Measurements from ENCODE around the gene P2RY6. TPM values are rescaled to one million over a fixed set of nuclear protein-coding genes. Genes with fewer than 3 reads are reported as not detected.

The P2RY6 gene
- total RNA-seq, 2 donors from 2014 or later, result not detected

- Mint-ChIP-seq H3K36me3 (ENCODE audit: insufficient read depth in 2 of 2) (no peaks in the 10 kb centered on the region), H3K4me3 (no peak overlapping the region), H3K4me1 (ENCODE audit: low read depth) (peaks cover 9% of the 10 kb centered on the region), H3K27ac (no peak overlapping the region), H3K27me3 (ENCODE audit: low read depth) (no peaks in the 10 kb centered on the region), H3K9me3 (no peaks in the 10 kb centered on the region)
- ATAC-seq (replicated peaks in 1 of 2) (no peak), DNase-seq (no peak)
Measured at GRCh38 chr11:73318501-73319011, 46.4 kb downstream of the P2RY6 start.

DNA sequence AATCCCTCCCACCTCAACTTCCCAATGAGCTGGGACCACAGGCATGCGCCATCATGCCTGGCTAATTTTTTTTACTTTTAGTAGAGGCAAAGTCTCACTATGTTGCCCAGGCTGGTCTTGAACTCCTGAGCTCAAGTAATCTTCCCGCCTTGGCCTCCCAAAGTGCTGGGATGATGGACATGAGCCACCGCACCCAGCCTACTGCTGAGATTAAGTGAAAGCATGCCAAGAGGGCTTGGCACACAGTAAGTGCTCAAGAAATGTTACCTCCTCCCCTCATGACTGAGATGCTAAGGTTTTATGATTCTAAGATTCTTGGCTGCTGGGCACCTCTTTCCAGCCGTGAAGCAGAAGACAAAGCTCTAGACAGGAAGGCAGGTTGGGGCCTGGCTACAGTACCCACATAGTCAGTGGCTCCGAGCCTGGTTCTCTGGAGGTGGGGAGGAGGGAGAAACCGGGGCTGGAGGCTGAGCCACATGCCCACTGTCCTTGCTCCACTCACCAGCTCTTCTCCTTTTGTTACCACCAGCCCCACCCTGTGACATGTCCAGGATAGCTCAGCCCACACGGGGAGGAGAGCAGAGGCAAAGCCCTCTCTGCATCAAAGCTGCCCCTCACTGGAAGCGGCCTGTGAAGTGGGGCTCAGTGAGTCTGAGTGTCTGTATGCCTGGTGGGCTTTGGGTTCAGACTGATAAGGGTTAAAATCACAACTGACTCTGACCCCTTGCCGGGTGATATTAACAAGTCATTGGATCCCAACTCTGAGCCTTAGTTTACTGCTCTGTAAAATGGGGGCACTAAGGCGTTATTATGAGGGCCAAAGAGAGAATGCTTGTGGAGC is 48.8 kb downstream of the P2RY6 start:
- Mint-ChIP-seq H3K27me3 (ENCODE audit: low read depth) (no peaks in the 10 kb centered on the region), H3K36me3 (ENCODE audit: insufficient read depth in 2 of 2) (no peaks in the 10 kb centered on the region), H3K4me3 (no peak overlapping the region), H3K27ac (no peak overlapping the region), H3K9me3 (no peaks in the 10 kb centered on the region), H3K4me1 (ENCODE audit: low read depth) (no peaks in the 10 kb centered on the region)
- ATAC-seq (replicated peaks in 1 of 2) (no peak), DNase-seq (no peak)

GRCh38 chr11:73321604-73322381 is 49.7 kb downstream of the P2RY6 start:
- no peak for ATAC-seq (replicated peaks in 1 of 2)
- Mint-ChIP-seq H3K36me3 (ENCODE audit: insufficient read depth in 2 of 2) (no peaks in the 10 kb centered on the region), H3K27me3 (ENCODE audit: low read depth) (no peaks in the 10 kb centered on the region), H3K9me3 (no peaks in the 10 kb centered on the region), H3K27ac (no peak overlapping the region), H3K4me1 (ENCODE audit: low read depth) (no peaks in the 10 kb centered on the region), H3K4me3 (no peak overlapping the region)
- no peak for DNase-seq

DNA sequence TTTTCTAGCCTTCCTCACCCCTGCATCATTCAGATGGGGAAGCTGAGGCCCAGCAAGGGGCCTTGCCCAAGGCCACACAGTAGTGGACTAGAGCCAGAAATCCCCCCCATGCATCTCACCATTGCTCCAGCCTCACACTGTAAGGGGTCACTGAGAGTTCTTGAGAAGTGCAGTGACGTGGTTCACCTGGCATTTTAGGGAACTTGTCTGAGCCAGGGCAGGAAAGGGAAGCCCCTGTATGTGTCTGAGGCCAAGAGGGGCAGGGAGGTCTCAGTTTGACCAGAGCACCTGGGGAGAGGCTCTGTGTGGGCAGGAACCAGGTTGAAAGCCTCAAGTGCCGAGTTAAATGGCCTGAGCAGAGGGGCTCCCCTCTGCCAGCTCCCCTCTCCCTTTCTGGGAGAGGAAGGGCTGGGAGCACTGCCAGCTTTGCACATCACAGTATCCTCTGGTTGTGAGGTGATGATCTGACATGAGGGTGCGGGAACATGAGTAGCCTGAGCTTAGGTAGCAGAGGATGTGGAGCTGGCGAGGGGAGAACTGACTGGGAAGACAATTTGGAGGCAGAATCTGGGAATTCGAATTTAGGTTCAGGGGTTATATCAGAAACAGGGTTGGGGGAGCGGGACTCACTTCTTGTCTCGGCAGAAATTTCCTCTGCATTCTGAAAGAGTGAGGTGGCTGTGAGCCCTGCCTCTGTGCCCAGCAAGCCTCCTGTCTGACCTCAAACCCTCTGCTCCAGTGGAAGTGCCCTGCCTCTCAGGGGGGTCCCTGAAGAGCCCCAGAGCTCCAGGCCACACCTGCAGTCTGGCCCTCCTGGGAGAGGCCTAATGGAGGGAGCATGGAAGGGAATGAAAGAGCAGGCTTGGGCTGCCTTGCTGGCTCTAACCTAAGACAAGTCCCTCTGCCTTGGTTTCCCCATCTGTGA is 50.5 kb downstream of the P2RY6 start:
- Mint-ChIP-seq H3K4me1 (ENCODE audit: low read depth) (no peaks in the 10 kb centered on the region), H3K9me3 (no peaks in the 10 kb centered on the region), H3K36me3 (ENCODE audit: insufficient read depth in 2 of 2) (no peaks in the 10 kb centered on the region), H3K4me3 (no peak overlapping the region), H3K27ac (no peak overlapping the region), H3K27me3 (ENCODE audit: low read depth) (no peaks in the 10 kb centered on the region)
- DNase-seq, result no peak
- ATAC-seq (replicated peaks in 1 of 2), result no peak

GRCh38 chr11:73323464-73323863 is 51.3 kb downstream of the P2RY6 start:
- no peak overlapping the region for H3K27ac Mint-ChIP-seq
- ATAC-seq (replicated peaks in 1 of 2), result no peak
- H3K9me3 Mint-ChIP-seq, result no peaks in the 10 kb centered on the region
- H3K36me3 Mint-ChIP-seq (ENCODE audit: insufficient read depth in 2 of 2), result no peaks in the 10 kb centered on the region
- no peak overlapping the region for H3K4me3 Mint-ChIP-seq
- no peaks in the 10 kb centered on the region for H3K4me1 Mint-ChIP-seq (ENCODE audit: low read depth)
- H3K27me3 Mint-ChIP-seq (ENCODE audit: low read depth), result no peaks in the 10 kb centered on the region
- DNase-seq, result no peak

DNA sequence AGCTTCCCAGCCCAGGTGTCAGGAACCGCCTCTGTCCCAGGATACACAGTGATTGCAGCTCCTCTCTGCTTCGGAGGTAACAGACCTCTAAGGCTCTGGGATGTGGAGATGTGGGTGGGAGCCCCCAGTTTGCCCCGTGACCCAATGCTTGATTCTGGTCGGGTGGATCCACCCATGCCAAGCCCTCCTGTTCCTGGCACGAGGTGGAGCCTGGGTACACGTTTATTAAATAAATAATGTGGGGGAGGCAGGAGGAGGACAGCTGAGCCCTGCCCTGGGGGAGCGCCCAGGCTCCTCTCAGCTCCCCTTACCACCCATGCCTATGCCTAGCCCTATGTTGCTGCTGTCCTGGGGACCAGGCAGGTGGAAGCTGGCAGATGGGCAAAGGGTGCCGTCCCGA is 52.0 kb downstream of the P2RY6 start:
- Mint-ChIP-seq H3K9me3 (no peaks in the 10 kb centered on the region), H3K27me3 (ENCODE audit: low read depth) (no peaks in the 10 kb centered on the region), H3K36me3 (ENCODE audit: insufficient read depth in 2 of 2) (no peaks in the 10 kb centered on the region), H3K4me3 (no peak overlapping the region), H3K27ac (no peak overlapping the region), H3K4me1 (ENCODE audit: low read depth) (no peaks in the 10 kb centered on the region)
- ATAC-seq (replicated peaks in 1 of 2), result no peak
- DNase-seq, result no peak

DNA sequence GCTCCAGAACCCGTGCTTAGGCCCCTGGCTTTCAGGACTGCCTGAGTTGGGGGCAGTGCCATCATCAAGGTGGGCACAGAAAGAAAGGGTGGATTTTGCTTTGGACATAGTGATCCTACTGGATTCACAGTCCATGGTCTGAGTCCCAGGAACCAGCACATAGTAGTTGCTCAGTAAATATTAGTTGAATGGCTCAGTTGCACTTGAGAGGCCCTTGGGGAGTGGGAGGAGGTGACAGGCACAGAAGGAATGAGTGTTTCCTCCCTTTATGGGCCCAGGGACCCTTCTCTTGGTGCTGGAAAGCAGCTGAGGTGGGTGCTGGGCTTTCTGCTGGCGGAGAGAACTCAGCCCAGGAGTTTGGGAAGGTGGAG is 52.5 kb downstream of the P2RY6 start:
- Mint-ChIP-seq H3K36me3 (ENCODE audit: insufficient read depth in 2 of 2) (no peaks in the 10 kb centered on the region), H3K27ac (peak overlapping the region; percentile 21), H3K4me3 (no peak overlapping the region), H3K9me3 (no peaks in the 10 kb centered on the region), H3K27me3 (ENCODE audit: low read depth) (no peaks in the 10 kb centered on the region), H3K4me1 (ENCODE audit: low read depth) (no peaks in the 10 kb centered on the region)
- ATAC-seq (replicated peaks in 1 of 2), result no peak
- no peak for DNase-seq

- Mint-ChIP-seq H3K27ac (no peak overlapping the region), H3K36me3 (ENCODE audit: insufficient read depth in 2 of 2) (no peaks in the 10 kb centered on the region), H3K9me3 (no peaks in the 10 kb centered on the region), H3K4me1 (ENCODE audit: low read depth) (no peaks in the 10 kb centered on the region), H3K4me3 (no peak overlapping the region), H3K27me3 (ENCODE audit: low read depth) (no peaks in the 10 kb centered on the region)
- DNase-seq (no peak), ATAC-seq (replicated peaks in 1 of 2) (no peak)
Measured at GRCh38 chr11:73325036-73325981, 53.2 kb downstream of the P2RY6 start.

GRCh38 chr11:73326929-73327811 is 55.0 kb downstream of the P2RY6 start:
- H3K27me3 Mint-ChIP-seq (ENCODE audit: low read depth), result no peaks in the 10 kb centered on the region
- H3K4me3 Mint-ChIP-seq, result no peak overlapping the region
- no peaks in the 10 kb centered on the region for H3K36me3 Mint-ChIP-seq (ENCODE audit: insufficient read depth in 2 of 2)
- no peaks in the 10 kb centered on the region for H3K9me3 Mint-ChIP-seq
- DNase-seq, result peak in 1 of 2 donors; percentile 17
- no peaks in the 10 kb centered on the region for H3K4me1 Mint-ChIP-seq (ENCODE audit: low read depth)
- ATAC-seq (replicated peaks in 1 of 2), result peak; percentile 76 to 79
- no peak overlapping the region for H3K27ac Mint-ChIP-seq

- no peaks in the 10 kb centered on the region for H3K4me1 Mint-ChIP-seq (ENCODE audit: low read depth)
- no peaks in the 10 kb centered on the region for H3K27me3 Mint-ChIP-seq (ENCODE audit: low read depth)
- H3K9me3 Mint-ChIP-seq, result no peaks in the 10 kb centered on the region
- H3K27ac Mint-ChIP-seq, result no peak overlapping the region
- no peak for ATAC-seq (replicated peaks in 1 of 2)
- no peak for DNase-seq
- no peak overlapping the region for H3K4me3 Mint-ChIP-seq
- no peaks in the 10 kb centered on the region for H3K36me3 Mint-ChIP-seq (ENCODE audit: insufficient read depth in 2 of 2)
Measured at GRCh38 chr11:73327812-73328364, 55.8 kb downstream of the P2RY6 start.

DNA sequence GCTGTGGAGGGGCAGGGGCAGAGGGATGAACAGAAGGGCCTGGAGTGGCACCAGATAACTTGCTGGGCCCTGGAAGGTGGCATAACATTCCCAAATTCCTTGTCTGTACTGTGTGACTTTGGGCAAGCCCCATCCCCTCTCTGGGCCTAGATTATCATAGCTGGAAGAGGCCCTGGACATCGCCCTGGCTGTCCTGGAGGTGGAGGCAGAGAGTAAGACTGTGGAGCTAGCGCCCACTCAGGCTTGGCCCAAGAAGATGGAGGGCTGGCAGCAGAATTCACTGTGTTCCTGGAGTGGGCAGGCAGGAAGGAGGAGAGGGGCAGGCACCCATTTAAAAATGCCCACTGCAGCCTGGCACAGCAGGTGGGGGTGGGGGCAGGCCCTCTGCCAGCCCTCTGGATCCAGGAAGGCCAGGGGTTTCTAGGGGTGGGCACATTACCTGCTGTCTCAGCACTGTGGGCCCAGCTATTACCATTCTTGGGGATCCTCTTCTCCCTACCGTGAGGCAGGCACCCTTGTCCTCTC is 58.5 kb downstream of the P2RY6 start:
- ATAC-seq (replicated peaks in 1 of 2), result no peak
- H3K4me3 Mint-ChIP-seq, result no peak overlapping the region
- no peaks in the 10 kb centered on the region for H3K36me3 Mint-ChIP-seq (ENCODE audit: insufficient read depth in 2 of 2)
- no peaks in the 10 kb centered on the region for H3K4me1 Mint-ChIP-seq (ENCODE audit: low read depth)
- H3K9me3 Mint-ChIP-seq, result no peaks in the 10 kb centered on the region
- no peak overlapping the region for H3K27ac Mint-ChIP-seq
- DNase-seq, result no peak
- H3K27me3 Mint-ChIP-seq (ENCODE audit: low read depth), result no peaks in the 10 kb centered on the region
